Fibroblast of lung (primary cell): ENCODE data around the gene ZBTB16. TPM values are rescaled to one million over a fixed set of nuclear protein-coding genes. Genes with fewer than 3 reads are reported as not detected.

ENCODE experiments used
- DNase-seq, 2 donors: peaks; one replicate each; pipeline versions ENCODE4 v3.0.0 to v3.0.0-alpha.2; 2010; ENCODE audit warnings: low read depth in 2 of 2
- H2AFZ ChIP-seq: 2 replicates; pipeline ENCODE4 v1.5.1; 2012; ENCODE audit warnings: low read length, control low read depth, inconsistent platforms
- H3K27ac ChIP-seq: 2 replicates; pipeline ENCODE4 v1.5.1; 2011; ENCODE audit warnings: low read length, control low read depth; ENCODE audit not compliant: insufficient read depth
- H3K27me3 ChIP-seq: 2 replicates; pipeline ENCODE4 v1.5.1; 2011; ENCODE audit warnings: mild to moderate bottlenecking, low read length; ENCODE audit not compliant: control insufficient read depth, insufficient read depth
- H3K36me3 ChIP-seq: 2 replicates; pipeline ENCODE4 v1.5.1; 2011; ENCODE audit warnings: low read length; ENCODE audit not compliant: control insufficient read depth, insufficient read depth
- H3K4me1 ChIP-seq: 2 replicates; pipeline ENCODE4 v1.5.1; 2011; ENCODE audit warnings: low read length; ENCODE audit not compliant: control insufficient read depth, insufficient read depth; ENCODE audit errors: extremely low read depth
- H3K4me2 ChIP-seq: 2 replicates; pipeline ENCODE4 v1.5.1; 2011; ENCODE audit warnings: low read length, control low read depth; ENCODE audit not compliant: insufficient read depth; ENCODE audit errors: extremely low read depth
- H3K4me3 ChIP-seq, 4 experiments: fragments of 200-600 bp in 1 of 4; sonication (generic) in 1 of 4; replicated peaks in 1 of 4; 2 replicates each; pipeline ENCODE4 v1.5.1; 2011 to 2016; ENCODE audit warnings: low read length in 4 of 4, low read depth in 3 of 4, mild to moderate bottlenecking in 3 of 4, control low read depth in 2 of 4, inconsistent platforms in 1 of 4, mixed read lengths in 1 of 4; ENCODE audit not compliant: insufficient read depth in 1 of 4; ENCODE audit errors: control extremely low read depth in 1 of 4
- H3K79me2 ChIP-seq: 2 replicates; pipeline ENCODE4 v1.5.1; 2012; ENCODE audit warnings: mild to moderate bottlenecking, low read length, inconsistent platforms; ENCODE audit not compliant: control insufficient read depth, insufficient read depth
- H3K9ac ChIP-seq: 2 replicates; pipeline ENCODE4 v1.5.1; 2011; ENCODE audit warnings: mild to moderate bottlenecking, low read length, control low read depth; ENCODE audit not compliant: insufficient read depth
- H3K9me3 ChIP-seq: 2 replicates; pipeline ENCODE4 v1.5.1; 2012; ENCODE audit warnings: low read depth, low read length; ENCODE audit not compliant: control insufficient read depth, insufficient read depth
- H4K20me1 ChIP-seq: 2 replicates; pipeline ENCODE4 v1.5.1; 2011; ENCODE audit warnings: low read length; ENCODE audit not compliant: control insufficient read depth, insufficient read depth; ENCODE audit errors: extremely low read depth
- EZH2 ChIP-seq: IDR thresholded peaks from 2 replicates; pipeline ENCODE4 v1.5.1; 2012; ENCODE audit warnings: low read length, control low read depth, mild to moderate bottlenecking; ENCODE audit errors: missing control alignments
- polyA plus RNA-seq, 2 donors: library from polyadenylated mRNA; depleted of rRNA in 1 of 2; stranded (reverse) in 1 of 2; unstranded in 1 of 2; fragments of >200 nt; gene quantifications; 2 replicates each; pipeline ENCODE4 v1.2.1, GENCODE V29; 2011 to 2012; ENCODE audit warnings: missing spikeins in 1 of 2
- total RNA-seq: library from RNA; depleted of rRNA; stranded (reverse); fragments of >200 nt; gene quantifications from 2 replicates; pipeline ENCODE4 v1.2.1, GENCODE V29; 2014
- TF ChIP-seq, protein P1 (sequence below), 2 donors: IDR thresholded peaks in 1 of 2; conservative IDR thresholded peaks in 1 of 2; 1 replicate in 1 of 2; 2 replicates in 1 of 2; pipeline ENCODE4 v1.5.1; 2011 to 2012; ENCODE audit warnings: low read length in 2 of 2, control low read depth in 1 of 2, inconsistent platforms in 1 of 2, low read depth in 1 of 2, mild to moderate bottlenecking in 1 of 2

The ZBTB16 gene
- total and polyA plus RNA-seq, 2 donors (not counting 1 experiment from before 2014, with no cell fraction given), result not detected

GRCh38 chr11:114130115-114130576 is 70.6 kb downstream of the ZBTB16 start:
- Histone ChIP-seq H3K9me3 (no peaks in the 10 kb centered on the region), H3K9ac (no peak overlapping the region), H2AFZ (no peak overlapping the region)

DNA sequence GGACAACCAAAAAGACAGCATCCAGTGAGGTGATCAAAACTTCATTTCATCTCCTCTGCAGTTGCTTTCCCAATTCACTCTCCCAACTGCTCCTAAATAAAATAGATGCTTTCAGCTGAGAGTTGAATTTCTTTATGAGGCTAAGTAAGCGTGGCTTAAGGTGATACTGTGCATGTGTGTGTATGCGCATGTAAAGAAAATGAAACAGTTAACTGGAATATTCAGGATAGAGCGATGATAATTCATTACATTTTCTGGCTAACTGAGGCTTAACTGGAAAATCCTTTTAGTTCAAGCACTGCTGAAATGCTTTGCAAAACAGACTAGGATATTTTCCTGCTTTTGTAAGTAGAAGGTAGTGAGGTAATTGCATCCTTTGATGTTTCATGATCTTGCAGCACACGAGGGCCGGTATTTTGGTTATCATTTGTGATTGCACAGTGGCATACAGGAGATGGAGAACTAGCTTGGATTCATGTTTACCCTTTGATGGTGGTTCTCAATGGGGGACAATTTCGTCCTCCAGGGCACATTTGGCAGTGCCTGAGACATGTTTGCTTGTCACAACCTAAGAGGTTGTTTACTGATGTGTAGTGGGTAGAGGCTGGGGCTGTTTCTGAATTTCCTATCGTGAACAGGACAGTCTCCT is 71.2 kb downstream of the ZBTB16 start:
- no peaks in the 10 kb centered on the region for H3K9me3 ChIP-seq
- H3K4me1 ChIP-seq, result no peaks in the 10 kb centered on the region
- TF ChIP-seq EZH2, result no peak
- TF ChIP-seq, protein P1, sequence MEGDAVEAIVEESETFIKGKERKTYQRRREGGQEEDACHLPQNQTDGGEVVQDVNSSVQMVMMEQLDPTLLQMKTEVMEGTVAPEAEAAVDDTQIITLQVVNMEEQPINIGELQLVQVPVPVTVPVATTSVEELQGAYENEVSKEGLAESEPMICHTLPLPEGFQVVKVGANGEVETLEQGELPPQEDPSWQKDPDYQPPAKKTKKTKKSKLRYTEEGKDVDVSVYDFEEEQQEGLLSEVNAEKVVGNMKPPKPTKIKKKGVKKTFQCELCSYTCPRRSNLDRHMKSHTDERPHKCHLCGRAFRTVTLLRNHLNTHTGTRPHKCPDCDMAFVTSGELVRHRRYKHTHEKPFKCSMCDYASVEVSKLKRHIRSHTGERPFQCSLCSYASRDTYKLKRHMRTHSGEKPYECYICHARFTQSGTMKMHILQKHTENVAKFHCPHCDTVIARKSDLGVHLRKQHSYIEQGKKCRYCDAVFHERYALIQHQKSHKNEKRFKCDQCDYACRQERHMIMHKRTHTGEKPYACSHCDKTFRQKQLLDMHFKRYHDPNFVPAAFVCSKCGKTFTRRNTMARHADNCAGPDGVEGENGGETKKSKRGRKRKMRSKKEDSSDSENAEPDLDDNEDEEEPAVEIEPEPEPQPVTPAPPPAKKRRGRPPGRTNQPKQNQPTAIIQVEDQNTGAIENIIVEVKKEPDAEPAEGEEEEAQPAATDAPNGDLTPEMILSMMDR (conservative IDR thresholded peaks at IDR 0.05 in 1 of 2, IDR thresholded peaks at IDR 0.05 in 1 of 2; ENCODE audit: low read depth in 1 of 2, low read length in 2 of 2), result no peak
- no peak overlapping the region for H3K4me2 ChIP-seq
- H3K27me3 ChIP-seq, result no peaks in the 10 kb centered on the region
- no peaks in the 10 kb centered on the region for H3K36me3 ChIP-seq
- H3K79me2 ChIP-seq, result no peaks in the 10 kb centered on the region
- no peaks in the 10 kb centered on the region for H4K20me1 ChIP-seq
- DNase-seq, result no peak
- no peak overlapping the region for H2AFZ ChIP-seq
- no peak overlapping the region for H3K27ac ChIP-seq
- no peak overlapping the region for H3K9ac ChIP-seq
- H3K4me3 ChIP-seq, result no peak overlapping the region

More at GRCh38 chr11:114130115-114130576, 70.6 kb downstream of the ZBTB16 start:
- Histone ChIP-seq H3K4me1 (no peaks in the 10 kb centered on the region), H3K4me2 (no peak overlapping the region), H4K20me1 (no peaks in the 10 kb centered on the region), H3K27me3 (no peaks in the 10 kb centered on the region), H3K36me3 (no peaks in the 10 kb centered on the region), H3K4me3 (no peak overlapping the region), H3K79me2 (no peaks in the 10 kb centered on the region), H3K27ac (no peak overlapping the region)
- DNase-seq, result no peak
- TF ChIP-seq, protein P1 (conservative IDR thresholded peaks at IDR 0.05 in 1 of 2, IDR thresholded peaks at IDR 0.05 in 1 of 2; ENCODE audit: low read depth in 1 of 2, low read length in 2 of 2), result no peak
- TF ChIP-seq EZH2, result no peak

DNA sequence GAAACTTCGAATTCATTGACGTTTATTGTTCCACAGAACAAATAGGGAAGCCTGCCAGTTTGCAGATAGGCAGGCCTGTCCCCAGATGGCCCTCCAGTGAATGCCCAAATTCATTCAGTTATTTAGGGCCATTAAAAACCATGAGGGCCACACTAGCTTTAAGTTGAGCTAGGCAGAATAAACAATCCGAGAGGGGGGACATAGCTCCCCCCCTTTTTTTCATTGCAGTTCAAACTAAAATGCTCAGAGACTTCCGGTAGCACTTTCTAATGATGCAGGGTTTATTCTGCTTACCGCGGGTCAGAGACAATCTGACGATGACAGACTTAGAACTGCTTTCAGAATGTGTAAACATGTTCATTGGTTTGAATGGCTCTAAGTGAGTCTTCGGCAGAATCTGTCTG is 72.0 kb downstream of the ZBTB16 start:
- Histone ChIP-seq H3K4me3 (no peak overlapping the region), H3K27ac (no peak overlapping the region), H3K4me2 (no peak overlapping the region), H2AFZ (no peak overlapping the region), H3K9ac (no peak overlapping the region), H3K4me1 (no peaks in the 10 kb centered on the region), H3K27me3 (no peaks in the 10 kb centered on the region), H3K79me2 (no peaks in the 10 kb centered on the region), H3K9me3 (no peaks in the 10 kb centered on the region), H4K20me1 (no peaks in the 10 kb centered on the region), H3K36me3 (no peaks in the 10 kb centered on the region)
- no peak for DNase-seq
- TF ChIP-seq, protein P1 (conservative IDR thresholded peaks at IDR 0.05 in 1 of 2, IDR thresholded peaks at IDR 0.05 in 1 of 2; ENCODE audit: low read depth in 1 of 2, low read length in 2 of 2), result no peak
- TF ChIP-seq EZH2, result no peak
